ENCODE data around the gene CPEB3. TPM values are rescaled to one million over a fixed set of nuclear protein-coding genes. Genes with fewer than 3 reads are reported as not detected.

CPEB3 gene
- total and polyA plus RNA-seq, 4 donors = 2.1 to 8.4 (median 5.1) TPM

- Histone ChIP-seq H3K36me3 (ENCODE audit: control insufficient read depth in 4 of 4, insufficient read depth in 3 of 4, low read depth in 1 of 4, low read length in 3 of 4) (no peaks in the 10 kb centered on the region), H3K9ac (ENCODE audit: low read depth in 1 of 2, low read length in 2 of 2) (peak overlapping the region; percentile 63 to 99), H3K27ac (ENCODE audit: low read depth in 1 of 2, low read length in 2 of 2) (peak overlapping the region; percentile 84 to 94), H3K27me3 (ENCODE audit: control insufficient read depth in 4 of 4, insufficient read depth in 4 of 4, low read length in 3 of 4) (no peaks in the 10 kb centered on the region), H3K9me3 (ENCODE audit: control insufficient read depth in 4 of 4, low read length in 3 of 4) (no peaks in the 10 kb centered on the region), H3K4me3 (ENCODE audit: low read depth in 1 of 3, low read length in 3 of 3) (peak overlapping the region; percentile 66 to 82 (median 73)), H3K4me1 (ENCODE audit: control insufficient read depth in 4 of 4, insufficient read depth in 4 of 4, low read length in 3 of 4) (peaks cover 5 to 52% (median 31%) of the 10 kb centered on the region in 4 donors)
- peak; percentile 43 for DNase-seq (ENCODE audit: low spot score)
- 1% methylated on average over 69 of the region's 69 CpGs for WGBS
- TF ChIP-seq GABPA (IDR thresholded peaks at IDR 0.05 in 1 of 2, conservative IDR thresholded peaks at IDR 0.05 in 1 of 2) = no peak
- no peak for TF ChIP-seq NR2F2 (IDR thresholded peaks at IDR 0.05)
- TF ChIP-seq YY1 (IDR thresholded peaks at IDR 0.05) = no peak
These were observed 51.1 kb downstream of the CPEB3 start for GRCh38 chr10:92239600-92240288.

- H3K9ac ChIP-seq (ENCODE audit: low read depth in 1 of 2, low read length in 2 of 2) = peak overlapping the region; percentile 33 to 63
- peak overlapping the region; percentile 84 to 94 for H3K27ac ChIP-seq (ENCODE audit: low read depth in 1 of 2, low read length in 2 of 2)
- peak overlapping the region; percentile 66 to 82 (median 73) for H3K4me3 ChIP-seq (ENCODE audit: low read depth in 1 of 3, low read length in 3 of 3)
- H3K4me1 ChIP-seq (ENCODE audit: control insufficient read depth in 4 of 4, insufficient read depth in 4 of 4, low read length in 3 of 4) = peaks cover 5 to 52% (median 31%) of the 10 kb centered on the region in 4 donors
- no peaks in the 10 kb centered on the region for H3K9me3 ChIP-seq (ENCODE audit: control insufficient read depth in 4 of 4, low read length in 3 of 4)
- TF ChIP-seq JUND (IDR thresholded peaks at IDR 0.05) = no peak
- TF ChIP-seq ATF3 (IDR thresholded peaks at IDR 0.05) = no peak
- TF ChIP-seq NR2F2 (IDR thresholded peaks at IDR 0.05) = no peak
- TF ChIP-seq HNF4A (conservative IDR thresholded peaks at IDR 0.05) = no peak
- TF ChIP-seq CTCF (IDR thresholded peaks at IDR 0.05; ENCODE audit: low read depth, low read length, missing input control) = no peak
- TF ChIP-seq FOXA2 (IDR thresholded peaks at IDR 0.05) = no peak
- no peak for TF ChIP-seq SP1 (IDR thresholded peaks at IDR 0.05)
- no peak for TF ChIP-seq GABPA (IDR thresholded peaks at IDR 0.05 in 1 of 2, conservative IDR thresholded peaks at IDR 0.05 in 1 of 2)
- TF ChIP-seq REST (IDR thresholded peaks at IDR 0.05) = no peak
- no peak for TF ChIP-seq RXRA (IDR thresholded peaks at IDR 0.05)
- no peak for TF ChIP-seq FOXA1 (IDR thresholded peaks at IDR 0.05)
- no peak for TF ChIP-seq YY1 (IDR thresholded peaks at IDR 0.05)
- TF ChIP-seq EGR1 (IDR thresholded peaks at IDR 0.05; ENCODE audit: low read depth in 2 of 2) = no peak
- TF ChIP-seq MAX (IDR thresholded peaks at IDR 0.05) = no peak
- no peak for DNase-seq (ENCODE audit: low spot score)
- 16% methylated on average over 27 of the region's 27 CpGs for WGBS
- H3K36me3 ChIP-seq (ENCODE audit: control insufficient read depth in 4 of 4, insufficient read depth in 3 of 4, low read depth in 1 of 4, low read length in 3 of 4) = no peaks in the 10 kb centered on the region
- H3K27me3 ChIP-seq (ENCODE audit: control insufficient read depth in 4 of 4, insufficient read depth in 4 of 4, low read length in 3 of 4) = no peaks in the 10 kb centered on the region
These were observed 51.7 kb downstream of the CPEB3 start for GRCh38 chr10:92239151-92239599.

All from liver (tissue), 9 donors.